Fibroblast of lung (primary cell): Measurements from ENCODE around the gene CCDC97. TPM values are rescaled to one million over a fixed set of nuclear protein-coding genes. Genes with fewer than 3 reads are reported as not detected.

Experiments
- DNase-seq, 2 donors: peaks; one replicate each; pipeline versions ENCODE4 v3.0.0 to v3.0.0-alpha.2; 2010; ENCODE audit warnings: low read depth in 2 of 2
- H2AFZ ChIP-seq: 2 replicates; pipeline ENCODE4 v1.5.1; 2012; ENCODE audit warnings: low read length, control low read depth, inconsistent platforms
- H3K27ac ChIP-seq: 2 replicates; pipeline ENCODE4 v1.5.1; 2011; ENCODE audit warnings: low read length, control low read depth; ENCODE audit not compliant: insufficient read depth
- H3K27me3 ChIP-seq: 2 replicates; pipeline ENCODE4 v1.5.1; 2011; ENCODE audit warnings: mild to moderate bottlenecking, low read length; ENCODE audit not compliant: control insufficient read depth, insufficient read depth
- H3K36me3 ChIP-seq: 2 replicates; pipeline ENCODE4 v1.5.1; 2011; ENCODE audit warnings: low read length; ENCODE audit not compliant: control insufficient read depth, insufficient read depth
- H3K4me1 ChIP-seq: 2 replicates; pipeline ENCODE4 v1.5.1; 2011; ENCODE audit warnings: low read length; ENCODE audit not compliant: control insufficient read depth, insufficient read depth; ENCODE audit errors: extremely low read depth
- H3K4me2 ChIP-seq: 2 replicates; pipeline ENCODE4 v1.5.1; 2011; ENCODE audit warnings: low read length, control low read depth; ENCODE audit not compliant: insufficient read depth; ENCODE audit errors: extremely low read depth
- H3K4me3 ChIP-seq, 4 experiments: fragments of 200-600 bp in 1 of 4; sonication (generic) in 1 of 4; replicated peaks in 1 of 4; 2 replicates each; pipeline ENCODE4 v1.5.1; 2011 to 2016; ENCODE audit warnings: low read length in 4 of 4, low read depth in 3 of 4, mild to moderate bottlenecking in 3 of 4, control low read depth in 2 of 4, inconsistent platforms in 1 of 4, mixed read lengths in 1 of 4; ENCODE audit not compliant: insufficient read depth in 1 of 4; ENCODE audit errors: control extremely low read depth in 1 of 4
- H3K79me2 ChIP-seq: 2 replicates; pipeline ENCODE4 v1.5.1; 2012; ENCODE audit warnings: mild to moderate bottlenecking, low read length, inconsistent platforms; ENCODE audit not compliant: control insufficient read depth, insufficient read depth
- H3K9ac ChIP-seq: 2 replicates; pipeline ENCODE4 v1.5.1; 2011; ENCODE audit warnings: mild to moderate bottlenecking, low read length, control low read depth; ENCODE audit not compliant: insufficient read depth
- H3K9me3 ChIP-seq: 2 replicates; pipeline ENCODE4 v1.5.1; 2012; ENCODE audit warnings: low read depth, low read length; ENCODE audit not compliant: control insufficient read depth, insufficient read depth
- H4K20me1 ChIP-seq: 2 replicates; pipeline ENCODE4 v1.5.1; 2011; ENCODE audit warnings: low read length; ENCODE audit not compliant: control insufficient read depth, insufficient read depth; ENCODE audit errors: extremely low read depth
- CTCF ChIP-seq, 2 donors: IDR thresholded peaks in 1 of 2; conservative IDR thresholded peaks in 1 of 2; 1 replicate in 1 of 2; 2 replicates in 1 of 2; pipeline ENCODE4 v1.5.1; 2011 to 2012; ENCODE audit warnings: low read length in 2 of 2, control low read depth in 1 of 2, inconsistent platforms in 1 of 2, low read depth in 1 of 2, mild to moderate bottlenecking in 1 of 2
- EZH2 ChIP-seq: IDR thresholded peaks from 2 replicates; pipeline ENCODE4 v1.5.1; 2012; ENCODE audit warnings: low read length, control low read depth, mild to moderate bottlenecking; ENCODE audit errors: missing control alignments
- polyA plus RNA-seq, 2 donors: library from polyadenylated mRNA; depleted of rRNA in 1 of 2; stranded (reverse) in 1 of 2; unstranded in 1 of 2; fragments of >200 nt; gene quantifications; 2 replicates each; pipeline ENCODE4 v1.2.1, GENCODE V29; 2011 to 2012; ENCODE audit warnings: missing spikeins in 1 of 2
- total RNA-seq: library from RNA; depleted of rRNA; stranded (reverse); fragments of >200 nt; gene quantifications from 2 replicates; pipeline ENCODE4 v1.2.1, GENCODE V29; 2014

CCDC97 gene
- total and polyA plus RNA-seq, 2 donors (not counting 1 experiment from before 2014, with no cell fraction given), result 6.3 to 7.8 TPM

- no peak overlapping the region for H3K27ac ChIP-seq
- no peaks in the 10 kb centered on the region for H4K20me1 ChIP-seq
- no peak overlapping the region for H2AFZ ChIP-seq
- H3K4me1 ChIP-seq, result peaks cover 21% of the 10 kb centered on the region
- no peak for TF ChIP-seq EZH2
- no peak for TF ChIP-seq CTCF (conservative IDR thresholded peaks at IDR 0.05 in 1 of 2, IDR thresholded peaks at IDR 0.05 in 1 of 2; ENCODE audit: low read depth in 1 of 2, low read length in 2 of 2)
- H3K9me3 ChIP-seq, result no peaks in the 10 kb centered on the region
- H3K4me2 ChIP-seq, result no peak overlapping the region
- H3K79me2 ChIP-seq, result peaks cover 2% of the 10 kb centered on the region
- H3K27me3 ChIP-seq, result no peaks in the 10 kb centered on the region
- DNase-seq, result no peak
- no peak overlapping the region for H3K4me3 ChIP-seq
- H3K9ac ChIP-seq, result no peak overlapping the region
- no peaks in the 10 kb centered on the region for H3K36me3 ChIP-seq
Measured at GRCh38 chr19:41372501-41372900, 62.5 kb downstream of the CCDC97 start.

- Histone ChIP-seq H3K4me2 (no peak overlapping the region), H3K27ac (no peak overlapping the region)
Measured at GRCh38 chr19:41373993-41374392, 64.0 kb downstream of the CCDC97 start.

More at GRCh38 chr19:41373993-41374392, 64.0 kb downstream of the CCDC97 start:
- Histone ChIP-seq H3K36me3 (no peaks in the 10 kb centered on the region), H3K9ac (no peak overlapping the region), H3K79me2 (no peaks in the 10 kb centered on the region), H3K9me3 (no peaks in the 10 kb centered on the region), H3K27me3 (no peaks in the 10 kb centered on the region), H3K4me1 (peaks cover 13% of the 10 kb centered on the region), H2AFZ (no peak overlapping the region), H4K20me1 (no peaks in the 10 kb centered on the region), H3K4me3 (no peak overlapping the region)
- TF ChIP-seq EZH2 (no peak), CTCF (conservative IDR thresholded peaks at IDR 0.05 in 1 of 2, IDR thresholded peaks at IDR 0.05 in 1 of 2; ENCODE audit: low read depth in 1 of 2, low read length in 2 of 2) (no peak)
- DNase-seq, result peak; percentile 90 to 93

Other genes with a start within 250 kb of the CCDC97 start
- gene CYP2A13, start 221.7 kb upstream of the CCDC97 start, total RNA-seq, result not detected in 2 replicates
- not detected in 2 replicates for gene CYP2A13, start 221.7 kb upstream of the CCDC97 start, polyA plus RNA-seq
- not detected in 2 replicates for gene CYP2F1, start 195.7 kb upstream of the CCDC97 start, total RNA-seq
- not detected in 2 replicates for gene CYP2F1, start 195.7 kb upstream of the CCDC97 start, polyA plus RNA-seq
- 2.1 and 3.5 TPM in 2 replicates for gene CYP2S1, start 117.0 kb upstream of the CCDC97 start, total RNA-seq
- 0.93 and 7.5 TPM in 2 replicates for gene CYP2S1, start 117.0 kb upstream of the CCDC97 start, polyA plus RNA-seq
- 107 and 223 TPM in 2 replicates for gene AXL, start 90.9 kb upstream of the CCDC97 start, total RNA-seq
- 231 and 319 TPM in 2 replicates for gene AXL, start 90.9 kb upstream of the CCDC97 start, polyA plus RNA-seq
- 47.3 and 58.1 TPM in 2 replicates for gene HNRNPUL1, start 45.8 kb upstream of the CCDC97 start, total RNA-seq
- gene HNRNPUL1, start 45.8 kb upstream of the CCDC97 start, polyA plus RNA-seq, result 36.4 and 60.4 TPM in 2 replicates
- 6.7 and 14.4 TPM in 2 replicates for gene TGFB1, start 43.8 kb downstream of the CCDC97 start, total RNA-seq
- gene TGFB1, start 43.8 kb downstream of the CCDC97 start, polyA plus RNA-seq, result 4.2 and 6.6 TPM in 2 replicates
- 4.1 and 5.3 TPM in 2 replicates for gene B9D2, start 54.0 kb downstream of the CCDC97 start, total RNA-seq
- gene B9D2, start 54.0 kb downstream of the CCDC97 start, polyA plus RNA-seq, result 2.3 and 3.3 TPM in 2 replicates
- 9.7 and 10.8 TPM in 2 replicates for gene TMEM91, start 66.4 kb downstream of the CCDC97 start, total RNA-seq
- gene TMEM91, start 66.4 kb downstream of the CCDC97 start, polyA plus RNA-seq, result 1.4 and 3.7 TPM in 2 replicates
- gene EXOSC5, start 87.2 kb downstream of the CCDC97 start, total RNA-seq, result 10.7 and 14.1 TPM in 2 replicates
- gene EXOSC5, start 87.2 kb downstream of the CCDC97 start, polyA plus RNA-seq, result 5.0 and 10.0 TPM in 2 replicates
- 30.0 and 30.7 TPM in 2 replicates for gene BCKDHA, start 87.6 kb downstream of the CCDC97 start, total RNA-seq
- gene BCKDHA, start 87.6 kb downstream of the CCDC97 start, polyA plus RNA-seq, result 11.2 and 15.1 TPM in 2 replicates
- 1.3 and 3.5 TPM in 2 replicates for gene B3GNT8, start 117.2 kb downstream of the CCDC97 start, total RNA-seq
- gene B3GNT8, start 117.2 kb downstream of the CCDC97 start, polyA plus RNA-seq, result 0.30 and 0.54 TPM in 2 replicates
- 29.5 and 31.0 TPM in 2 replicates for gene DMAC2, start 129.7 kb downstream of the CCDC97 start, total RNA-seq
- 52.3 and 65.1 TPM in 2 replicates for gene DMAC2, start 129.7 kb downstream of the CCDC97 start, polyA plus RNA-seq
- gene ERICH4, start 133.0 kb downstream of the CCDC97 start, total RNA-seq, result not detected in 2 replicates
- not detected in 2 replicates for gene ERICH4, start 133.0 kb downstream of the CCDC97 start, polyA plus RNA-seq